OCI-LY7 (cell line): ENCODE data around the gene TTF2. TPM values are rescaled to one million over a fixed set of nuclear protein-coding genes. Genes with fewer than 3 reads are reported as not detected.

Source experiments
- BruUV-seq: library from RNA; stranded (reverse); fragments of 400-500 nt; replicated peaks from 2 replicates; lab custom pipeline; 2021; lab: Mats Ljungman, UMichigan
- CTCF ChIA-PET: fragments of 300-600 bp; sonication (Branson Sonifier 250); formaldehyde crosslinking; loops from one replicate; lab custom pipeline; 2022; ENCODE audit warnings: antibody characterized with exemption; ENCODE audit not compliant: unreplicated experiment; lab: Charles Lee
- POLR2A ChIA-PET: fragments of 300-600 bp; sonication (Branson Sonifier 250); formaldehyde crosslinking; loops from one replicate; lab custom pipeline; 2022; ENCODE audit warnings: antibody characterized with exemption; lab: Charles Lee
- DNase-seq: peaks from one replicate; pipeline ENCODE4 v3.0.0-alpha.2; 2015; ENCODE audit warnings: low spot score
- H2AFZ ChIP-seq: fragments of 200-600 bp; sonication (generic), shearing (Covaris generic); 2 replicates; pipeline ENCODE4 v1.6.1; 2014; ENCODE audit warnings: mild to moderate bottlenecking, antibody characterized with exemption, low read length, moderate library complexity
- H3K27ac ChIP-seq: fragments of 200-600 bp; sonication (generic); 2 replicates; pipeline ENCODE4 v1.5.1; 2014; ENCODE audit warnings: mixed run types, low read depth, mild to moderate bottlenecking, moderate library complexity, low read length, inconsistent platforms; ENCODE audit not compliant: poor library complexity, severe bottlenecking
- H3K36me3 ChIP-seq: fragments of 200-600 bp; sonication (generic); 2 replicates; pipeline ENCODE4 v1.6.1; 2014; ENCODE audit warnings: mild to moderate bottlenecking, antibody characterized with exemption, low read length, moderate library complexity, mixed read lengths; ENCODE audit not compliant: insufficient read depth
- H3K4me1 ChIP-seq: fragments of 200-600 bp; sonication (generic); 2 replicates; pipeline ENCODE4 v1.5.1; 2014; ENCODE audit warnings: mild to moderate bottlenecking, low read length; ENCODE audit not compliant: insufficient read depth, poor library complexity, severe bottlenecking
- H3K4me2 ChIP-seq: fragments of 200-600 bp; sonication (generic); 2 replicates; pipeline ENCODE4 v1.6.1; 2014; ENCODE audit warnings: mild to moderate bottlenecking, low read length
- H3K4me3 ChIP-seq: fragments of 200-600 bp; sonication (generic); 2 replicates; pipeline ENCODE4 v1.5.1; 2014; ENCODE audit warnings: mild to moderate bottlenecking, low read depth, low read length; ENCODE audit not compliant: poor library complexity, severe bottlenecking
- H3K79me2 ChIP-seq: fragments of 200-600 bp; sonication (generic); 2 replicates; pipeline ENCODE4 v1.6.1; 2016; ENCODE audit warnings: low read depth, mild to moderate bottlenecking, low read length, moderate library complexity, mixed read lengths; ENCODE audit not compliant: insufficient read depth
- H3K9me2 ChIP-seq: fragments of 200-600 bp; sonication (generic); 2 replicates; pipeline ENCODE4 v1.6.1; 2016; ENCODE audit warnings: mild to moderate bottlenecking, low read length, mixed read lengths; ENCODE audit not compliant: insufficient read depth
- H3K9me3 ChIP-seq: fragments of 200-600 bp; sonication (generic); 2 replicates; pipeline ENCODE4 v1.6.1; 2014; ENCODE audit warnings: mild to moderate bottlenecking, mixed run types, low read length, mixed read lengths
- H4K20me1 ChIP-seq: fragments of 200-600 bp; sonication (generic); 2 replicates; pipeline ENCODE4 v1.6.1; 2014; ENCODE audit warnings: mild to moderate bottlenecking, antibody characterized with exemption, low read length, moderate library complexity, mixed read lengths; ENCODE audit not compliant: insufficient read depth
- EZH2phosphoT487 ChIP-seq: fragments of 200-600 bp; sonication (generic); IDR thresholded peaks from 2 replicates; pipeline ENCODE4 v1.6.1; 2018; ENCODE audit warnings: low read depth, borderline replicate concordance, mild to moderate bottlenecking, mixed run types, antibody characterized with exemption, low read length, moderate library complexity, mixed read lengths
- intact Hi-C: fragments of 100-400 bp; cut with micrococcal nuclease; formaldehyde crosslinking; loops from one replicate; pipeline ENCODE4 v1.10.0; 2022; ENCODE audit not compliant: unreplicated experiment
- total RNA-seq, 2 experiments: library from RNA; depleted of rRNA in 1 of 2; stranded (reverse); fragments of >200 nt in 1 of 2; shearing (Covaris generic) in 1 of 2; gene quantifications; 2 replicates each; pipeline ENCODE4 v1.2.3, GENCODE V29; 2014 to 2022
- TF ChIP-seq, protein P1 (sequence below): fragments of 200-600 bp; sonication (generic); conservative IDR thresholded peaks from 2 replicates; pipeline ENCODE4 v1.5.1; 2014; ENCODE audit warnings: mild to moderate bottlenecking, antibody characterized with exemption, low read length, moderate library complexity, mixed read lengths

TTF2 gene
- total RNA-seq, 2 experiments from 2014 or later: 81.3 to 133 TPM

DNA sequence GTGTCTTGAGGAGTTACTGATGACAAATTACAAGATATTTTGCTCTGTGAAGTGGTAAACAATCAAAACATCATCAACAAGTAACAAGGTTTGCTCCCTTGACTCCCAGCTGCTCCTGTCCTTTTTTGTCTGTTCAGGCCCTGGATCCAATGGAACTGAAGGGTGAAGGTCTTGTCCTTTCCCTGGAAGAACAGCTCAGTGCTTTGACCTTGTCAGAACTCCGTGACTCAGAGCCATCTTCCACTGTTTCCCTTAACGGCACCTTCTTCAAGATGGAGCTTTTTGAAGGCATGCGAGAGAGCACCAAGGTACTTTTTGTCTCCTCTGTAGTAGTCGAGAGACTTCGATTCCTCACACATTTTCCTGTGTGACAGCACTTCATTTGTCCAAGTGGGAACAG, 32.5 kb downstream of the TTF2 start:
- Histone ChIP-seq H3K79me2 (no peaks in the 10 kb centered on the region), H3K9me3 (no peaks in the 10 kb centered on the region; the same call in 1 of the 2 replicates), H3K4me3 (no peak overlapping the region), H2AFZ (no peak overlapping the region), H3K4me2 (no peak overlapping the region), H4K20me1 (no peaks in the 10 kb centered on the region), H3K36me3 (peaks cover 100% of the 10 kb centered on the region), H3K27ac (no peak overlapping the region), H3K4me1 (peaks cover 10% of the 10 kb centered on the region), H3K9me2 (no peaks in the 10 kb centered on the region)
- BruUV-seq: no TSS peak
- ChIA-PET POLR2A (interaction anchor here (0.6 to 0.9 kb wide), 2 partner anchors 20 to 32 kb away, joined by 4 read pairs; partner anchors contain the start of gene TTF2), CTCF (interaction anchor here (0.5 kb wide), 1 partner anchor 25 kb away, joined by 4 read pairs; no protein-coding TSS in a partner anchor)
- no peak for DNase-seq
- TF ChIP-seq, protein P1, sequence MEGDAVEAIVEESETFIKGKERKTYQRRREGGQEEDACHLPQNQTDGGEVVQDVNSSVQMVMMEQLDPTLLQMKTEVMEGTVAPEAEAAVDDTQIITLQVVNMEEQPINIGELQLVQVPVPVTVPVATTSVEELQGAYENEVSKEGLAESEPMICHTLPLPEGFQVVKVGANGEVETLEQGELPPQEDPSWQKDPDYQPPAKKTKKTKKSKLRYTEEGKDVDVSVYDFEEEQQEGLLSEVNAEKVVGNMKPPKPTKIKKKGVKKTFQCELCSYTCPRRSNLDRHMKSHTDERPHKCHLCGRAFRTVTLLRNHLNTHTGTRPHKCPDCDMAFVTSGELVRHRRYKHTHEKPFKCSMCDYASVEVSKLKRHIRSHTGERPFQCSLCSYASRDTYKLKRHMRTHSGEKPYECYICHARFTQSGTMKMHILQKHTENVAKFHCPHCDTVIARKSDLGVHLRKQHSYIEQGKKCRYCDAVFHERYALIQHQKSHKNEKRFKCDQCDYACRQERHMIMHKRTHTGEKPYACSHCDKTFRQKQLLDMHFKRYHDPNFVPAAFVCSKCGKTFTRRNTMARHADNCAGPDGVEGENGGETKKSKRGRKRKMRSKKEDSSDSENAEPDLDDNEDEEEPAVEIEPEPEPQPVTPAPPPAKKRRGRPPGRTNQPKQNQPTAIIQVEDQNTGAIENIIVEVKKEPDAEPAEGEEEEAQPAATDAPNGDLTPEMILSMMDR: no peak
- TF ChIP-seq EZH2phosphoT487: no peak
- intact Hi-C loops: no loop called here

DNA sequence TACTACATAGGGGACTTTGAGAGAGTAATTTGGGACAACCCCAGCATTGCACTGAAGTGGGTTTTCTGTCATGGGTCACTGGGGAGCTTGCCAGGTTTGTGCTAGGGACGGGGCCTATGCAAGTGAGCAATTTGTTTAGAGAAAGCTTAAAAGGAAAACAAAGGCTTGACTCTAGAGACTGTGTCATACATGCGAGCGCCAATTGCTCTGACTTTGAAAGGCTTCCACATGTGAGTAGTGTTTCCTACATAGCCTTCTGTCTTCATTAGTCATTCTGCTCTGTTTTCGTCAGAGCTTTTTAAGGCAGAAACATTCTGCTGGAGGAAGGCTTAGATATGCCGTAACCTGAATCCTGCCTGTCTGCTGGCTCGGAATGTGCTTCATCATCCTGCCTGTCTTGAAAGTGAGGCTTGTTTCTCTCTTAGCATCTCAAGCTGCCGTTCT, 33.0 kb downstream of the TTF2 start:
- BruUV-seq: no TSS peak
- Histone ChIP-seq H3K36me3 (peaks cover 100% of the 10 kb centered on the region), H3K4me1 (peaks cover 10% of the 10 kb centered on the region), H3K79me2 (no peaks in the 10 kb centered on the region), H4K20me1 (no peaks in the 10 kb centered on the region), H3K4me3 (no peak overlapping the region), H3K4me2 (no peak overlapping the region), H3K9me2 (no peaks in the 10 kb centered on the region), H3K27ac (no peak overlapping the region), H3K9me3 (no peaks in the 10 kb centered on the region; the same call in 1 of the 2 replicates), H2AFZ (no peak overlapping the region)
- POLR2A ChIA-PET: interaction anchor here (0.6 to 1.2 kb wide), 4 partner anchors 21 to 137 kb away, joined by 4 read pairs; partner anchors contain the start of gene TTF2
- intact Hi-C loops: no loop called here
- CTCF ChIA-PET: interaction anchor here (0.5 kb wide), 1 partner anchor 25 kb away, joined by 4 read pairs; no protein-coding TSS in a partner anchor
- no peak for DNase-seq
- TF ChIP-seq, protein P1: no peak
- TF ChIP-seq EZH2phosphoT487: no peak

DNA sequence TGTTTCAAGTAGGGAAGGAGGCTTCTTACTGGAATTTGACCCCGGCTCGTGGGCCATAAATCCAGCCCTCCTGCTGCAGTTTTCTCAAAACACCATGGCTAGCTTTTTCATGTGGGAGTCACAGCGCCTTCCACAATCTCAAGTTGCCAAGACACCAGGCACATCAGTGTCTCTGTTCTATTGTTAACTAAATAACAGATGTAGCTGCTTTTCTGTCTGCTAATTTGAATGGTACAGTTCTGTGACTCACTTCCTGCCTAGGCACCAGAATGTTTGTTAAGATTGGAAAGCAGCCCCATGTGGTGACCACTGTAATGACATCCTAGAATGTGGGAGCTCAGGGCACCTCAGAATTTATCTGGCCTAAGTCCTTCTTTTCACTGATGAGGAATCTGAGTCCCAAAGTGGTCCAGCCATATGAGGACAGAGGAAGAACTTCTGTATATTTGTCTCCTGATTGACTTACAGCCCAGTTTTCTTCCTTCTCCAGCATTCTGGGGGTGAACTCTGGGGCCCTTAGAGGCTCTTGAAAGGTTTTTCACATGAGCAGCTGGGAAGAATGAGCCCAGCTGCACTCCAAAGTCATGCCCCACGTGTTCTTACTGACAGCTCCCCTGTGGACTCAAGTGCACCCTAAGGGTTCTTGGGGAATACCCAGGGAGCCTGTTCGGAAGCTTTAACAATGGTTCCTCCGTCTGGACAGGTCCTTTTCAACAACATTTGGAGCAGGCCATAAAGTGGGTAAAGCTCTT, 33.9 kb downstream of the TTF2 start:
- Histone ChIP-seq H3K36me3 (peaks cover 100% of the 10 kb centered on the region), H3K9me3 (no peaks in the 10 kb centered on the region), H3K4me1 (peaks cover 10% of the 10 kb centered on the region), H3K4me3 (no peak overlapping the region), H2AFZ (no peak overlapping the region), H3K4me2 (no peak overlapping the region), H4K20me1 (no peaks in the 10 kb centered on the region), H3K9me2 (no peaks in the 10 kb centered on the region), H3K79me2 (no peaks in the 10 kb centered on the region), H3K27ac (no peak overlapping the region)
- TF ChIP-seq EZH2phosphoT487: no peak
- TF ChIP-seq, protein P1: peak; percentile 64
- no TSS peak for BruUV-seq
- ChIA-PET POLR2A (interaction anchor here (0.6 to 1.2 kb wide), 3 partner anchors 22 to 136 kb away, joined by 4 read pairs; partner anchors contain the start of gene TTF2), CTCF (interaction anchor here (1.3 kb wide), 1 partner anchor 26 kb away, joined by 4 read pairs; no protein-coding TSS in a partner anchor)
- peak; percentile 52 for DNase-seq
- intact Hi-C loops: no loop called here
